HG02884 (cell line): ENCODE results near the gene ITPRID2.
A peak's percentile ranks its signal among the peaks of the same experiment; 100 is the strongest.

Experiments used
- ATAC-seq: cut with Tn5 transposase; IDR thresholded peaks from one replicate; pipeline ENCODE4 v1.9.1; 2021; ENCODE audit warnings: mild to moderate bottlenecking, moderate library complexity; ENCODE audit not compliant: unreplicated experiment

Gene ITPRID2

DNA sequence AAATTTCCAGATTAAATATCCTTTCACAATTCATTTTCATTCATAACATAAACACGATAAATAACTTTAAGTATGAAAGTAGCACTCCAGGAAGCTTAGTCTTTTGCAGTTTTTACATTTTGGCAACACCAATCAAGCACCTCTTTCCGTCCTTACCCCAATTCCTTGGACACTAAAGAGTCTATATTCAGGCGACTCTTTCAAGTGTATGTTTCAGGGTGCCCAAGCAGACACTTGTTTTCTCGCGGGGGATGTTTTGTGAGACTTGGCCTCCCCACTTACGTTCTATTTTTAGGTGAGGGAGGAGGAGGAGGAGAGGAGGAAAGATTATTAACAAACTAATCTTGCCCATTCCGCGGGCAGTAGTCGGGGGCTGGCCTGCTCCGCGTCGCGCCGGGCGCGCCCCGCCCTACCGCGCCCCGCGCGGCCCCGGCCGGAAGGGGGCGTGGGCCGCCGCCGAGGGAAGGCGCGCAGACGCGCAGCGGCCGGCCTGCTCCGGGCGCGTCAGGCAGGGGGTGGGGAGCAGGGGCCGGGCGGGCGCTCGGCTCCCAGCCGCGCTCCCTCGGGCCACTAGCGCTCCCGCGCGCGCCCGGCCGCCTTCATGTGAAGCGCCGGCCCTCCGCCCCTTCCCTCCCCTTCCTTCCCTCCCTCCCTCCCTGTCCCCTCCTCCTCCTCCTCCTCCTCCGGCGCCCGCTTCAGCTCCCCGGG is at the start of gene ITPRID2:
TSS of gene ITPRID2 (plus strand) at position 473 of the 708 bp plus-strand sequence. CDS start 337 bp downstream, outside the sequence.
- ATAC-seq = peak; percentile 86

DNA sequence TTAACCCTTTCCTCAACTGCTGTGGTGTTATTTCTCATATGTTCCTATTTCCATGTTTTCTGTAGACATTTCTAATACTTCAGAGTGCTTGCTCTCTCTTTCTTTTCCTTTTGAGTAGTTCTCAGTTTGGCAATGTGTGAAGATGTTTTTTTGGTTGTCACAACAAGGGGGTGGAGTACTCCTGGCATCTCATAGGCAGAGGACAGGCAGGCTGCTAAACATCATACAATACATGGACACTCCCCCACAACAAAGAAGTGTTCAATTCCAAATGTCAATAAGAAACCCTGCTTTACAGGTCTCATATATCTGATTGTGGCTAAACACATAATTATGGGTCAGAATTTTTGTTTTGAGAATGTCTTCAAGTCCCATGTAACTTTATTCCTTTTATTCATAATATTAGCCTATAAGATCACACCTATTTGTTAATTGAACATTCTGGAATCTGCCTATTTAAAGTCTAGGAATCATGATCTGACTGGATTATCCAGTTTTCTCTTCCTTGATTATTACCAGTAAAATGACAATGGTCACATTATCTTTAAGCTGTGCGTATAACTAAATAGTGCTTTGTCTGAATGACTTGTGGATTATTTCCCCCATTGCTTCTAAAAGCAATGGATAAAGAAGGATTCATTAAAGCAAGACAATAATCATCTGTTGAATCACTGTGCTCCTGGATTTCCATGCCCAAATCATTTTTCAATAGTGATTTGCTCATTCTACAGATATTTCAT is 46.8 kb upstream of the ITPRID2 start:
- ATAC-seq = no peak

DNA sequence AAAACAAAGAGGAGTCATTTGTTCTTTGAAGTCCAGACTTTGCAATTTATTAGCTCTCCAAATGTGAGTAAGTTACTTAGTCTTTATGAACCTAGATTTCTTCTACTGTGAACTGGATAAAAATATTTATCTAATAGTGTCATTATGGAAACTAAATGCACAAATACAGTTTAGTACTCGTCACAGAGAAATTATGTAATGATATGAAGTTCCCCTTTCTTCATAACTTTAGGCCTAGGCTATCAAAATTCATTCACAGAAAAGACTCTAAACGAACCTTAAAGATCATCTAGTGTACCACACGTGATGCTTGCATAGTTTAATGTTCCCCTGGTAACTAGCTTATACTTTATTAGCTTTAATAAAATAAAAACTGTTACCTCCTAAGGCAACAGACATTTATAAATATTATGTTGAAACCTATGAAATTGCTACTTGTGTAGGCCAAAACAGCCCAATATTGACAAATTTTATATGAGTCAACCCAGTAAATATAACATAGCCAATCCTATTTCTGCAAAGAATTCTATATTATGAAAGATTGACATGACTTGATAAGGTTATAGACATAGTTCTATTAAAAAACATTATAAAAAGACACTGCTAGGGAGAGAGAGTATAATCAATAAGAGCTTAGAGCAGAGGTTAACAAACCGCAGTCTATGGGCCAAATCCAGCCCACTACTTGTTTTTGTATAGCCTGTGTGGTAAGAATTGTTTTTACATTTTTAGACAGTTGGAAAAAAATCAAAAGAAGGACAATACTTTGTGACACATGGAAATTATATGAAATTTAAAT is 44.9 kb upstream of the ITPRID2 start:
- no peak for ATAC-seq

DNA sequence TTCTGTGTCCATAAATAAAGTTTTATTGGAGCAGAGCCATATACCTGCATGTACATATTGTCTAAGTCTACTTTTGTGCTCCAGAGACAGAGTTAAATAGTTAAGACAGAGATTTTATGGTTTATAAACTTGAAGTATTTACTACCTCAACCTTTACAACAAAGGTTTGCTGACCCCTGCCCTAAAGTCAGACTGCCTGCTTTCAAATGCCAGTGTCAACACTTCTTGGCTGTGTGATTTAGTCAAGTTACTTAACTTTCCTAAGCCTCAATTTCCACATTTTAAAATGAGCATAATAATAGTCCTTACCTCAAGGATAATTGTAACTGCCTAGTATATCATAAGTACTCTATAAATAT is 44.4 kb upstream of the ITPRID2 start:
- ATAC-seq = no peak

DNA sequence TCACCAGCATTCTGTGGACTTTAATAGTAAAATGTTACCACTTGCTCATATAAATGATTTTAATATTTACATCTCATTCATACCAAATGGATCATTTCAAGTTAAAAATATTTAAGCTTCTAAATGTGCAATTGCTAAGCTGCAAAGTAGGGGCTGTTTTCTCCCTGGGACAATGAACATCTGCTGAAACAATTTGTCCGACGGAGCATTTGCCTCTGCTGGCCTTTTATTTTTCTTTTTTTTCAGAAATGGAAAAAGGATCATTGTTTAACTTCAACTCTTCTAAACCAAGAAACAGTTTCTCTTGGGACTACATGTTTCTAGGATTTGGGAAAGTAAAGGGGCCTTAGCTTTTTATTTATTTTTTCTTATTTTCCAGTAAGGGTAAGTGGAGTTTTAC is 43.8 kb upstream of the ITPRID2 start:
- no peak for ATAC-seq

DNA sequence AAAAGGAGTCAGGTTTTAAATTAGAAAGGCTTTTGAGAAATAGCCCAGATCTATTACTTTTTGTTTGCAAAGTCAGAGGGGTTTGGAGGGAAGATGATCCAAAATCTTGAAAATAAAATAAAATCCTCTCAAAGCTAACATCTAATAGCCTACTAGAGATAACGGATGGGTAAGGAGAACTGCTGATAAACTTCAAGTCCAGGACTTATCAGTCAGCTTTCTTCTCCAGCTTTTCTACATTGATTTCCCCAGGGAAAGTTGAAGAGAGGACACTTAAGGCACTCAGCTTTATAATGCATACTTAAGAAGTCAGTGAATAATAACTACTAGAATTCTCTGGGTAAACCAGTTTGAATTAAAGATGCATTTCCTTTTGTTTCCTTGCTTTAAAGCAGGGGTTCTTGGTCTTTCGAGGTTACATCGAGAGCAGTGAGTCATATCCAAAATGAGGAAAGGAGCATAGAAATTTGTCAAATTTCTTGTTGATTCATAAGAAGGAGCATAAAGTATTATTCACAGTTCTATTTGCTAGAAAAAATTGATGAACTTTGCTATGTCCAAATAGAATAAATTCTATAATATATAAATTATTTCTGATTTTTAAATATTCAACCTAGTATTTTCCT is 43.2 kb upstream of the ITPRID2 start:
- ATAC-seq = peak; percentile 41

DNA sequence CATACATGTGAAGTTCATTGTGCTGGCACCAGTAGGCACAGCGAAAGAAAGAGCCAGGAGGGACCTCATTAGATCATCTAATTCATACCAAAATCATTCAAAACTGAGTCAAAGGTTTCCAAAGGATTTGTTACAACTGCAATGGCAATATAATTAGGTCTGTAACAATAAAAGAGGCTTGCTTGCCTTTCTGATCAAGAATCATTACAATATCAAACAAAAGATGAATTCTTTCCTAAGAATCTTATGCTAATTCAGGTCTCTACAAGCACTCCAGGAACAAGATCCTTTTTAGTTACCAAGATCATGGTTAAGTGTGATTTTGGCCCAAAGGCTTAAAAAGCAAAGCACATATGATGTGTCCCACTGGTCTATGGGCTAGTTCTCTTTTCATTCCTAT is 41.9 kb upstream of the ITPRID2 start:
- no peak for ATAC-seq

DNA sequence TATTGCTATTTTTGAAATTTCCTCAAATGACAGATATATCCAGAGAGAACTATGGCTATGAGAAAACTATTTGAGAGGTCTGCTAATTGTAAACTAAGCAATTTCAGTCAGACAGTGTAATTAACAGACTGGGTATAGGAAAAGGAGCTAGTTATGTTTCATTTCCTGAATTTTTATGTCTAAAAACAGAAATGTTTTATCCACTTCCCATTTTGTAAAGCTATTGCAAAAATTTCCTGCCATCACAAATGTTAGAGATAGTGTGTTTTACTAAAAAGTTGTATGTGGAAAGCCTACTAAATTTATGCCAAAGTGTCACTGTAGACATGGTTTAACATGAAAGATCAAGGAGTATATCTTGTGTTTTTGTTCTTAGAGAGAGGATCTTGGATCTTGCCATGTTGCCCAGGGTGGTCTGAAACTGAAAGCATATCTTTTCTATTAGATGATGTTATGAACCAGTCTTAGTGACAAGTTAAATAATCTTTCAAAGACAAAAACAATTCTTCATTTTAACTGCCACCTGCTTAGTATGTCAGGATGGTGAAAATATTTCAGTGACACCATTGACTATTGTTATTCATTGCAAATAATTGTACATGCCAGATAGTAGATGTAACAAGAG is 40.5 kb upstream of the ITPRID2 start:
- no peak for ATAC-seq

DNA sequence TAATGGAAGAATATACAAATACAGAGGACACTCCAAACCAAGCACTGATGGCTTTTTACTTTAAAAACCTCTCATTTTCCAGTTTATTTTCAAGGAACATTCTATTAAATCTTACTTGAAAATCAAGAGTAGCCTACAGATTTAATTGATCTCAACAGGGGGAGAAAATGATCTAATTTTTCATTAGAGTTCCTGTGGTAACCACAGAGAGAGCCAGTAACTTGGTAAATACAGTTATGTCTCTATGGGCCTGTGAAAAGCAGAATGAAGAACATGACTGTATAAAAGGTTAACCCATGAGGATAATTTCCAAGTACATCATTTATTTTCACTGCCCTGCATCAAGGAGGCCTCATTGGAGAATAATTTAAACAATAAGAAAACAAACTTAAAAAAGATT is 39.8 kb upstream of the ITPRID2 start:
- ATAC-seq = no peak

DNA sequence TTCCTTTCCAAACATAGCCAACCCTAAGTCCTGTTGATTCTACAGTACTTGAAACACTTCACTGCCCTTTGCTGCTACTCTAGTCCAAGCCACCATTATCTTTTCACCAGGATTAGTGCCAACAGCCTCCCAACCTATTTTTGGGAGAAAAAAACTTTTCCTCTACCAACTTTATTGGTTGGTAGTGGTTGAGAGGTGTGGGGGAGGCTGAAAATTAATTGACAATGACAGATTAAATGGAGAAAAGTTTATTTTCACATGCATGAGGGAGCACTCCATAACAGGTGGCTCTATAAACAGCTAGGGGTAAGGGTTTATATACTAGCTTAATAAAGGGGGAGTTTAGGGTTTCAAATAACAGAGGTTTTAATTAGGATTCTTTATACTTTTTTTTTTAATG is 37.8 kb upstream of the ITPRID2 start:
- ATAC-seq = no peak

DNA sequence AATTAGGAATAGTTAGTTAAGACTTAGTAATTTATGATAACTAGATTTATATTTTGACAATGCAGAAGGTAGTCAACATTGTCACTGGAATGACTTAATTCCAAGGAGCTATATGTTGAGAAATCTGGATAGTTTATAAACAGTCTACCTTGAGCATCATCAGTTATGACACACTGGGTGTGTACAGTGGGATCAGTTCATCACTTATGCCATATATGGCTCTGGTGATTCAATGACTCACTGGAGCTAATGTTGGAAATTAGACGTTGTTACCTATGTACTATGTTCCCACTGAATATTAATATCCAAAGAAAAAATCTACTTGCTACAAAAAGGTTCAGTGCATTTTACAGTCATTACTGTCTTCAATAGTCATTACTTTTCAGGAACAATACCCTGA is 34.0 kb upstream of the ITPRID2 start:
- ATAC-seq = no peak

DNA sequence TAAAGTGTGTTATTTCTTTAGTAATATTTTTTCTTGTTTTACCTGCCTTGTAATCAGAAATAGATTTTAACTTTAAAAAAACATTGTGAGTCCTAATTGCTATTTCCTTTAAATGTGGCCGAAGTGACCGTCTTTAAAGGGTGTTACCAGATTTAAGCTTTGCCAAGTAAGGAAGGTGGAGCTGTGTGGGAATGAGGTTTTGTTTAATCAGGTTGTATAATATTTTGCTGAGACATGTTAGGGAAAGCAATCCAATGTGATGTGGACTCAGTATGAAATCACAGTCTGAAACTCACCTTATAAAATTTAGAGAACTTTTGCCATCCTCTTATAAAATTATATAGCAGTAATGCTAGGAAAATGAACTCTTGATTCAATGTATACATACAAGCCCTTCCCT is 32.9 kb upstream of the ITPRID2 start:
- ATAC-seq = no peak

DNA sequence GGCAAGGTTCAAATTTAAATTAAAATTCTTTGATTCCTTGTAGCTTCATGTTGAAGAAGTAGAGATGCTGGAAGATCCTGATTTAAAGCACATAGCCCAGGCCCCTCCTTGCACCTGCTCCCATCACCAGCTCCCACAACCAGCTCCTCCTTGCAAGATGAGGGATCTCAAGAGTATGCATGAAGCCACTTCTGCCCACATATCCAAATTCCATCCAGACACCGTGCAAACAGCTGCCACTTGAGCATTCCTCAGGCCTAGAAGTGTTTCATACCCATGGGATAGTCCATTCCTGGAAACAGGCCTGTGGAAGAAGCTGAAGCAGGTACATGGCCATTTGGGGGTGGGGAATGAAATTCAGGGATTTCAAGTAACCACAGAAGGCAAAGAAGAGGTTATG is 32.4 kb upstream of the ITPRID2 start:
- no peak for ATAC-seq

DNA sequence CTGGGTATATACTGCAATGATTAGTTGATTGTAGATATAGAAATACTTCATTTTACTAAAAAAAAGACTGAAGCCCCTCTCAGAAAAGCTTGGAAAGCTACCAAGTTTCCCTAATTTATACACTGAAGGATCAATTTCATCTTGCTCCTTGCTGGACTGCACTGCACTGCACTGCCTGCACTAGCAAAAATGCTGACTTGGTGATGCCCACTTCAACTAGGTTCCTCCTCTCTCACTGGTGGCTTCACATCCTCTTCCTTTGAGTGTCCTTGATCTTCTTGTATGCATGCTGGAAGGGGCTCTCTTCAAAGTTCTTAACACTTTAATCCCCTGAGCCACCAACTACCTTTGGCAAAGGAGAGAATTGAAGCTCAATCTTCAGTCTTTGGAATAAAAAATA is 31.7 kb upstream of the ITPRID2 start:
- no peak for ATAC-seq

DNA sequence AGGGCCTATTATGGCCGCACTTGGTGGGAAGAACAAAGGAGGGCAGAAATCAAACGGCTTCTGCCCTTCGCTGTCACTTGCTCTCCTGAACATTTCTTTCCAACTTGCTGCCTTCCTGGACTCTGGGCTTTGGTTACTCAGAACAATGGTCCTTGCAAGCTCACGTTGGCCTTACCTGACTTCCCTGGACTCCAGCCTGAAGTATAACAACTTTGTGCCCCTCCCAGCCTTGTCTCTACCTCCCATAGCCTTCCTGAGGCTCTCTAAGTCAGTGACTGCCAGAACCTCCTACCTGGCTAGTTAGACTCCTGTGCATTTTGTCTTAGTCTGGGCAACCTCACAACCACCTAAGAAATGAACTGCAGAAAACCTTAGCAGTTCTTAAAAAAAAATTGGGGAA is 30.2 kb upstream of the ITPRID2 start:
- ATAC-seq = no peak

DNA sequence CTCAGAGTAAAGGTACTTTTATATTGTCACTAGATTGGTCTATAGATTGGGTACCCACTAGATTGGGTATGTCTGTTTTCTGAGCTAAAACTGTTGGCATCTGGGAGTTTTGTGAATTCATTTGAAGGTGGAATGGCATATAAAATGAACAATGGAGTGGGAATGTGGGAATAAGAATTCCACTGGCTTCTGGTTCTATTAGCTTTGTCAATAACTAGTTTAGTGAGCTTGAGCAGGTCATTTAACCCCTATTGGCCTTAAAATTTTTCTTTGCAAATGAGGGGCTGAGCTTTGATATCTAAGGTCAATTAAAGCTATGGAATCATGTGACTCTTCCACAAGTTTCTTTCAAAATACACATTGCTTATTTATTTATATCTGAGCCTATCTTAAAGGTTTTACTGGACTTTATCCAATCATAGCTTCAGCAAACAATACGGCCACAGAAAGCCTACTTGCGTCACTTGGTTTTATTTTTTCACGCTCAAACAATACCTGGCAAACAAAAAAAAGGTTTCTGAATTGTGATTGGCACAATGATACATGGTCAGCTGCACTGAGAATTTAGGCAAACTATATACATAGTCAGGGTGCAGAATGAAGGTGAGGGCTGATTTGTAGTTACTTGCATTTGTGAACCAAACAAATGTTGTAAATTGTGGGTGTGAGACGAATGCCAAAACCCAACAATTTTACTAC is 28.8 kb upstream of the ITPRID2 start:
- no peak for ATAC-seq

DNA sequence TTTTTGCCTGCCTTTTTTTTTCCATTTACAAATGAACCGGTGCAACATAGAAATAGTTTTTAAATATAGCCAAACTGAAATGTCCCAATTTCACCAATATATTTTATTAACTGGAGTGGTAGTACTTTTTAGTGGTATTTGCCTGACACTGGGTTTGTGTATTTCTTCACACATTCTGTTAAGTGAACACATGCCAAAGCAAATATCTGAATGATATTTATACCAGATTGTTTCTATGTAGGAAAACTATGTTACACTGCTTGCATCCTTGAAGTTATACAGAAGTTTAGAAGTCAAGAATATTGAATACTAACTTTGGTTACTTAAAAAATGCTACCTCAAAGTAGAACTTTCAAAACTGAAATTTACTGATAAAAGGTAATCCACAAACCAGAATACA is 19.4 kb upstream of the ITPRID2 start:
- ATAC-seq = no peak

DNA sequence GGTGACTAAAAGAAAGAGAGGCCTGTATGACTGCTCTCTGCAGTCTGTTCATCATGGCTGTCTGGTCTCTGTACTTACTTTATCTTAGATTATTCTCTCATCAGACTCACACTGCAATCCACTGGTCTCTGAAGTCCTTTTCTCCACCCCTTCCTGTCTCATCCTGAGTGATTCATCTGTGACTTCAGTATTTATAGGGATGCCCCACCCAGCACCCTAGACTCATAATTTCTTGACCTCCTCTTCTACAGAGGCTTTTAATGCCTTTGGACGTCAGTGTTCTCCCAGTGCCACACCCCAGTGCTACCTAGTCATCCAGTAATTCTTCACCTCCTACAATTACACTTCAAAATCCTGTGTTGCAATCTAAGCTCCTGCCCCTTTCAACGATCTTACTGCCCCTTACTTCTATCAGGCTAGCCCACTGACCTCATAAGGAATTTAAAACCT is 14.9 kb upstream of the ITPRID2 start:
- no peak for ATAC-seq

DNA sequence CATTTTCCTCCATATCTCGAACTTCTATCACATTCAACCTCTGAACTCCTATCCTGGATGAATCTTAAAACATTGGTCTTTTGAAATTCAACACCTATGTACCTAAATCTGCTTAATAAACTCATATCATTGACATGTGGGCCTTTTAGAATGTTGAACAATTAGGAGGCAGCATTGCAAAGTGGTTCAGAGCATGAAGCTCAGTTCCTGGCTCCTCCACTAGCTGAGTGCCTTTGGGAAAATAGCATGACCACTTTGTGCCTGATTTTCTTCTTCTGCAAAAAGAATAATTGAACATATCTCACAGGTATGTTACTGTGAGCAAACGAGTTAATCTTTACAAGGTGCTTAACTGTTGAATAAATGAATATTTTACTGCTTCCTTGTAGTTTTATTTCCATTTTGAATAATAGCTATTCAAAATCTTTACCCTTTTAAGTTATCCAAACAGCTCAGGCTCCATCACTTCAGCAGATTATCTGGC is 14.3 kb upstream of the ITPRID2 start:
- no peak for ATAC-seq

DNA sequence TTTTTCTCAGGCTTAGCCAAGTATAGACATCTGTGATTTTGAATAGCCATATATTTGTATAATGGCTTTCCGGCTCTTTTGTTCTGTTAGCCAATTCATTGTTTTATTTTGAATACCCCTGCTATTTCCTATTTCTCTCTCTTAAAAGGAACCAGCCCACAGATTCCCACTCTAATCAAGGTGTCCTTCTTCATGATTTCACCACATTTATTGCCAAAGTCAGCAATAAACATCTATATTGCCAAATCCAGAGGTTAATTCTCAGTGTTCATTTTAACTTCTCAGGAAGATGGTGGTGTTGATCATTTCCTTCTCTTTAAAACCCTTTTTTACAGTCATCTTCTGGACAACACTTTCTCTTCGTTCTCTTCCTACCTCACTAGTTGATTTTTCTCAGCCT is 13.1 kb upstream of the ITPRID2 start:
- no peak for ATAC-seq
